GM19193 (cell line): ENCODE measurements around the gene FAM209B.
"Not testable (repeated sequence)": the region's sequence is repeated elsewhere in the genome, so short reads cannot be mapped to it uniquely, and the experiment has no call there.

Experiments used
- POLR2A ChIP-seq: IDR thresholded peaks from 4 replicates; pipeline ENCODE4 v1.6.1; 2011; ENCODE audit not compliant: insufficient read depth, insufficient read length; ENCODE audit errors: extremely low read depth

FAM209B gene

GRCh38 chr20:56519551-56519950 is 13.5 kb upstream of the FAM209B start:
- no peak for TF ChIP-seq POLR2A

GRCh38 chr20:56520180-56520579 is 12.9 kb upstream of the FAM209B start:
- TF ChIP-seq POLR2A = no peak

GRCh38 chr20:56522311-56522710 is 10.7 kb upstream of the FAM209B start:
- TF ChIP-seq POLR2A = no peak

GRCh38 chr20:56524444-56524843 is 8.6 kb upstream of the FAM209B start, which contains the start of gene FAM209A:
Gene FAM209A (plus strand): TSS chr20:56524744. CDS start chr20:56524809, 65 bp downstream.
- TF ChIP-seq POLR2A = not testable (repeated sequence)

GRCh38 chr20:56527521-56527920 is 5.5 kb upstream of the FAM209B start:
- TF ChIP-seq POLR2A = no peak

GRCh38 chr20:56537997-56538396 is 5.0 kb downstream of the FAM209B start:
- TF ChIP-seq POLR2A = no peak

- no peak for TF ChIP-seq POLR2A
Measured at GRCh38 chr20:56540415-56540814, 7.4 kb downstream of the FAM209B start.

- TF ChIP-seq POLR2A = no peak
Measured at GRCh38 chr20:56542489-56543030, 9.5 kb downstream of the FAM209B start.

GRCh38 chr20:56551571-56551970 is 18.5 kb downstream of the FAM209B start:
- no peak for TF ChIP-seq POLR2A

GRCh38 chr20:56552911-56553629 is 20.0 kb downstream of the FAM209B start:
- TF ChIP-seq POLR2A = no peak

GRCh38 chr20:56554869-56555268 is 21.8 kb downstream of the FAM209B start:
- no peak for TF ChIP-seq POLR2A

GRCh38 chr20:56558968-56559367 is 25.9 kb downstream of the FAM209B start:
- no peak for TF ChIP-seq POLR2A

GRCh38 chr20:56565511-56565910 is 32.5 kb downstream of the FAM209B start:
- TF ChIP-seq POLR2A = no peak

GRCh38 chr20:56566621-56567020 is 33.6 kb downstream of the FAM209B start:
- TF ChIP-seq POLR2A = no peak

GRCh38 chr20:56570832-56571231 is 37.8 kb downstream of the FAM209B start:
- no peak for TF ChIP-seq POLR2A

GRCh38 chr20:56572172-56572571 is 39.1 kb downstream of the FAM209B start:
- no peak for TF ChIP-seq POLR2A
